HepG2 (cell line): ENCODE results near the gene MARCO.

ENCODE experiments used
- ARNTL ChIP-seq: sonication (generic); formaldehyde crosslinking; IDR thresholded peaks from 2 replicates; pipeline ENCODE4 v1.4.0; 2020; ENCODE audit warnings: mild to moderate bottlenecking, missing genetic modification reagents
- CTCF ChIP-seq: sonication (generic); formaldehyde crosslinking; IDR thresholded peaks from 2 replicates; pipeline ENCODE4 v1.5.0; 2020; ENCODE audit warnings: mild to moderate bottlenecking, missing genetic modification reagents, moderate library complexity
- EZH2 ChIP-seq: conservative IDR thresholded peaks from 2 replicates; pipeline ENCODE4 v1.6.1; 2012; ENCODE audit warnings: mild to moderate bottlenecking, low read depth, low read length, moderate library complexity
- KDM1A ChIP-seq: IDR thresholded peaks from 2 replicates; pipeline ENCODE4 v1.6.1; 2016; ENCODE audit warnings: missing compliant biosample characterization
- MXI1 ChIP-seq: IDR thresholded peaks from 3 replicates; pipeline ENCODE4 v1.6.1; 2012; ENCODE audit warnings: low read depth, low read length, inconsistent platforms, borderline replicate concordance
- MYC ChIP-seq: sonication (generic); formaldehyde crosslinking; IDR thresholded peaks from 2 replicates; pipeline ENCODE4 v1.9.0; 2021; ENCODE audit warnings: missing genetic modification reagents, borderline replicate concordance
- SMARCE1 ChIP-seq: fragments of 450-650 bp; IDR thresholded peaks from 2 replicates; pipeline ENCODE4 v1.6.1; 2017; ENCODE audit warnings: borderline replicate concordance
- TCF12 ChIP-seq, 2 experiments: fragments of 450-650 bp in 1 of 2; sonication (generic) in 1 of 2; formaldehyde crosslinking in 1 of 2; IDR thresholded peaks; 2 replicates each; pipeline versions ENCODE4 v1.6.1 to v1.8.0; 2017 to 2022; ENCODE audit warnings: antibody characterized with exemption in 1 of 2, mild to moderate bottlenecking in 1 of 2, missing genetic modification reagents in 1 of 2, moderate library complexity in 1 of 2
- ZBTB7A ChIP-seq: sonication (generic); formaldehyde crosslinking; IDR thresholded peaks from 2 replicates; pipeline ENCODE4 v1.8.0; 2022; ENCODE audit warnings: mild to moderate bottlenecking, missing genetic modification reagents
- ZNF256 ChIP-seq: sonication (generic); formaldehyde crosslinking; conservative IDR thresholded peaks from 2 replicates; pipeline ENCODE4 v1.4.0; 2020; ENCODE audit warnings: missing genetic modification reagents
- ZNF644 ChIP-seq: IDR thresholded peaks from 2 replicates; pipeline ENCODE4 v1.6.1; 2016; ENCODE audit warnings: low read depth
- TF ChIP-seq, protein P1 (sequence below), 2 experiments: IDR thresholded peaks; 2 replicates each; pipeline ENCODE4 v1.6.1; 2011 to 2012; ENCODE audit warnings: low read length in 2 of 2, borderline replicate concordance in 1 of 2, low read depth in 1 of 2, mild to moderate bottlenecking in 1 of 2, moderate library complexity in 1 of 2

- no peak for TF ChIP-seq CTCF (CRISPR knock-in tag)
- no peak for TF ChIP-seq TCF12 (IDR thresholded peaks at IDR 0.05)
- TF ChIP-seq TCF12 (CRISPR knock-in tag; IDR thresholded peaks at IDR 0.05) = no peak
- no peak for TF ChIP-seq MXI1
- TF ChIP-seq ZNF644 (CRISPR knock-in tag) = no peak
- no peak for TF ChIP-seq EZH2
- no peak for TF ChIP-seq ARNTL (CRISPR knock-in tag)
- TF ChIP-seq, protein P1, sequence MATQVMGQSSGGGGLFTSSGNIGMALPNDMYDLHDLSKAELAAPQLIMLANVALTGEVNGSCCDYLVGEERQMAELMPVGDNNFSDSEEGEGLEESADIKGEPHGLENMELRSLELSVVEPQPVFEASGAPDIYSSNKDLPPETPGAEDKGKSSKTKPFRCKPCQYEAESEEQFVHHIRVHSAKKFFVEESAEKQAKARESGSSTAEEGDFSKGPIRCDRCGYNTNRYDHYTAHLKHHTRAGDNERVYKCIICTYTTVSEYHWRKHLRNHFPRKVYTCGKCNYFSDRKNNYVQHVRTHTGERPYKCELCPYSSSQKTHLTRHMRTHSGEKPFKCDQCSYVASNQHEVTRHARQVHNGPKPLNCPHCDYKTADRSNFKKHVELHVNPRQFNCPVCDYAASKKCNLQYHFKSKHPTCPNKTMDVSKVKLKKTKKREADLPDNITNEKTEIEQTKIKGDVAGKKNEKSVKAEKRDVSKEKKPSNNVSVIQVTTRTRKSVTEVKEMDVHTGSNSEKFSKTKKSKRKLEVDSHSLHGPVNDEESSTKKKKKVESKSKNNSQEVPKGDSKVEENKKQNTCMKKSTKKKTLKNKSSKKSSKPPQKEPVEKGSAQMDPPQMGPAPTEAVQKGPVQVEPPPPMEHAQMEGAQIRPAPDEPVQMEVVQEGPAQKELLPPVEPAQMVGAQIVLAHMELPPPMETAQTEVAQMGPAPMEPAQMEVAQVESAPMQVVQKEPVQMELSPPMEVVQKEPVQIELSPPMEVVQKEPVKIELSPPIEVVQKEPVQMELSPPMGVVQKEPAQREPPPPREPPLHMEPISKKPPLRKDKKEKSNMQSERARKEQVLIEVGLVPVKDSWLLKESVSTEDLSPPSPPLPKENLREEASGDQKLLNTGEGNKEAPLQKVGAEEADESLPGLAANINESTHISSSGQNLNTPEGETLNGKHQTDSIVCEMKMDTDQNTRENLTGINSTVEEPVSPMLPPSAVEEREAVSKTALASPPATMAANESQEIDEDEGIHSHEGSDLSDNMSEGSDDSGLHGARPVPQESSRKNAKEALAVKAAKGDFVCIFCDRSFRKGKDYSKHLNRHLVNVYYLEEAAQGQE (IDR thresholded peaks at IDR 0.05; ENCODE audit: borderline replicate concordance in 1 of 2, low read depth in 1 of 2, low read length in 2 of 2) = no peak
- TF ChIP-seq ZBTB7A = no peak
- TF ChIP-seq KDM1A (CRISPR knock-in tag) = no peak
- TF ChIP-seq ZNF256 = no peak
- no peak for TF ChIP-seq MYC (CRISPR knock-in tag)
- TF ChIP-seq SMARCE1 = no peak
Observed at GRCh38 chr2:118945881-118946280, 3.9 kb downstream of the MARCO start.
